Suprapubic skin (tissue), 4 donors: Measurements from ENCODE around the gene C10orf67.
"Not testable (repeated sequence)": the region's sequence is repeated elsewhere in the genome, so short reads cannot be mapped to it uniquely, and the experiment has no call there.

Experiments
- POLR2A ChIP-seq, 2 donors: fragments of 450-650 bp; IDR thresholded peaks; one replicate each; pipeline ENCODE4 v1.6.1; 2017; ENCODE audit warnings: antibody characterized with exemption in 2 of 2, mild to moderate bottlenecking in 2 of 2, moderate library complexity in 2 of 2
- POLR2AphosphoS5 ChIP-seq, 3 donors: sonication (generic); formaldehyde crosslinking; IDR thresholded peaks; one replicate each; pipeline ENCODE4 v1.6.1; 2017; ENCODE audit warnings: antibody characterized with exemption in 3 of 3
- TF ChIP-seq, protein P1 (sequence below), 2 donors: fragments of 200-600 bp in 1 of 2; fragments of 450-650 bp in 1 of 2; sonication (generic) in 1 of 2; IDR thresholded peaks; one replicate each; pipeline ENCODE4 v1.5.1; 2016 to 2019; ENCODE audit warnings: antibody characterized with exemption in 2 of 2, mild to moderate bottlenecking in 1 of 2, moderate library complexity in 1 of 2

- TF ChIP-seq, protein P1, sequence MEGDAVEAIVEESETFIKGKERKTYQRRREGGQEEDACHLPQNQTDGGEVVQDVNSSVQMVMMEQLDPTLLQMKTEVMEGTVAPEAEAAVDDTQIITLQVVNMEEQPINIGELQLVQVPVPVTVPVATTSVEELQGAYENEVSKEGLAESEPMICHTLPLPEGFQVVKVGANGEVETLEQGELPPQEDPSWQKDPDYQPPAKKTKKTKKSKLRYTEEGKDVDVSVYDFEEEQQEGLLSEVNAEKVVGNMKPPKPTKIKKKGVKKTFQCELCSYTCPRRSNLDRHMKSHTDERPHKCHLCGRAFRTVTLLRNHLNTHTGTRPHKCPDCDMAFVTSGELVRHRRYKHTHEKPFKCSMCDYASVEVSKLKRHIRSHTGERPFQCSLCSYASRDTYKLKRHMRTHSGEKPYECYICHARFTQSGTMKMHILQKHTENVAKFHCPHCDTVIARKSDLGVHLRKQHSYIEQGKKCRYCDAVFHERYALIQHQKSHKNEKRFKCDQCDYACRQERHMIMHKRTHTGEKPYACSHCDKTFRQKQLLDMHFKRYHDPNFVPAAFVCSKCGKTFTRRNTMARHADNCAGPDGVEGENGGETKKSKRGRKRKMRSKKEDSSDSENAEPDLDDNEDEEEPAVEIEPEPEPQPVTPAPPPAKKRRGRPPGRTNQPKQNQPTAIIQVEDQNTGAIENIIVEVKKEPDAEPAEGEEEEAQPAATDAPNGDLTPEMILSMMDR (IDR thresholded peaks at IDR 0.05): not testable (repeated sequence)
- not testable (repeated sequence) for TF ChIP-seq POLR2A, POLR2AphosphoS5 (IDR thresholded peaks at IDR 0.05)
Observed at GRCh38 chr10:23387516-23387915, 42.9 kb upstream of the C10orf67 start.
